Endodermal cell (in vitro differentiated cells): Measurements from ENCODE around the gene EPHX1. TPM values are rescaled to one million over a fixed set of nuclear protein-coding genes. Genes with fewer than 3 reads are reported as not detected.

Experiments
- DNase-seq: peaks from one replicate; pipeline ENCODE4 v3.0.0-alpha.2; 2017
- H3K27ac ChIP-seq: 2 replicates; pipeline ENCODE4 v1.5.1; 2013; ENCODE audit warnings: mild to moderate bottlenecking, low read depth, low read length, moderate library complexity
- H3K27me3 ChIP-seq: 2 replicates; pipeline ENCODE4 v1.6.1; 2013; ENCODE audit warnings: mild to moderate bottlenecking, low read length, moderate library complexity; ENCODE audit not compliant: insufficient read depth, control insufficient read depth, poor library complexity, severe bottlenecking
- H3K36me3 ChIP-seq: 2 replicates; pipeline ENCODE4 v1.7.0; 2013; ENCODE audit warnings: mild to moderate bottlenecking, low read length, moderate library complexity; ENCODE audit not compliant: control insufficient read depth, insufficient read depth
- H3K4me1 ChIP-seq: one replicate; pipeline ENCODE4 v1.7.0; 2013; ENCODE audit warnings: low read length; ENCODE audit not compliant: control insufficient read depth, insufficient read depth
- H3K4me3 ChIP-seq: 2 replicates; pipeline ENCODE4 v1.5.1; 2013; ENCODE audit warnings: mild to moderate bottlenecking, low read length, moderate library complexity
- H3K9ac ChIP-seq: 2 replicates; pipeline ENCODE4 v1.6.1; 2013; ENCODE audit warnings: mild to moderate bottlenecking, low read length, moderate library complexity; ENCODE audit not compliant: poor library complexity, severe bottlenecking; ENCODE audit errors: extremely low read depth
- H3K9me3 ChIP-seq: 2 replicates; pipeline ENCODE4 v1.6.1; 2013; ENCODE audit warnings: mild to moderate bottlenecking, low read length, moderate library complexity; ENCODE audit not compliant: control insufficient read depth
- H3K27ac Mint-ChIP-seq: 2 replicates; pipeline ENCODE4 v1.8.0; 2020; ENCODE audit warnings: mixed read lengths
- H3K27me3 Mint-ChIP-seq: 2 replicates; pipeline ENCODE4 v1.8.0; 2021; ENCODE audit warnings: mild to moderate bottlenecking, mixed read lengths; ENCODE audit not compliant: insufficient read depth
- H3K36me3 Mint-ChIP-seq: 2 replicates; pipeline ENCODE4 v1.8.0; 2020; ENCODE audit warnings: low read depth, mixed read lengths
- H3K4me1 Mint-ChIP-seq: 2 replicates; pipeline ENCODE4 v1.8.0; 2020; ENCODE audit warnings: mixed read lengths
- H3K4me3 Mint-ChIP-seq: 2 replicates; pipeline ENCODE4 v1.8.0; 2020; ENCODE audit warnings: mild to moderate bottlenecking, moderate library complexity, mixed read lengths
- H3K9me3 Mint-ChIP-seq: 2 replicates; pipeline ENCODE4 v1.8.0; 2020; ENCODE audit warnings: mild to moderate bottlenecking, mixed read lengths
- CTCF ChIP-seq: fragments of 200-600 bp; sonication (generic); conservative IDR thresholded peaks from 2 replicates; pipeline ENCODE4 v1.5.0; 2021; ENCODE audit warnings: antibody characterized with exemption, mild to moderate bottlenecking
- WGBS, 2 experiments: methylation state at CpG; one replicate each; pipeline versions ENCODE4 v1.1.5 to v1.1.7; 2013; ENCODE audit warnings: missing lambda C conversion rate in 2 of 2, mixed read lengths in 1 of 2; ENCODE audit not compliant: insufficient coverage in 1 of 2, insufficient read length in 1 of 2; 5-methylcytosine and 5-hydroxymethylcytosine counted together
- total RNA-seq, 2 donors: library from RNA; stranded (reverse); fragmentation: NEBNext Ultra II Directional in 1 of 2; extraction: Animal tissue kit (Norgen Biotek cat#: 25700) in 1 of 2; gene quantifications; 2 replicates in 1 of 2; 3 replicates in 1 of 2; pipeline ENCODE4 v1.2.1, GENCODE V29; 2021

EPHX1 gene
- total RNA-seq, 2 donors from 2014 or later = 49.2 to 84.1 TPM

GRCh38 chr1:225846331-225847310, 36.7 kb downstream of the EPHX1 start:
- no peak for TF ChIP-seq CTCF
- peaks cover 20% of the 10 kb centered on the region for H3K9me3 Mint-ChIP-seq
- H3K36me3 Mint-ChIP-seq = peaks cover 62% of the 10 kb centered on the region
- Histone ChIP-seq H3K9ac (no peak overlapping the region), H3K9me3 (peaks cover 14% of the 10 kb centered on the region), H3K27me3 (no peaks in the 10 kb centered on the region), H3K4me1 (peaks cover 10% of the 10 kb centered on the region), H3K4me3 (no peak overlapping the region), H3K36me3 (peaks cover 87% of the 10 kb centered on the region), H3K27ac (no peak overlapping the region)
- DNase-seq = peak; percentile 54
- WGBS, 2 experiments = 94 to 97% methylated on average over 13 to 20 of the region's 20 CpGs
- peaks cover 21% of the 10 kb centered on the region for H3K4me1 Mint-ChIP-seq
- H3K4me3 Mint-ChIP-seq = no peak overlapping the region
- H3K27ac Mint-ChIP-seq = no peak overlapping the region
- H3K27me3 Mint-ChIP-seq = no peaks in the 10 kb centered on the region

GRCh38 chr1:225847610-225848009, 37.7 kb downstream of the EPHX1 start:
- H3K36me3 Mint-ChIP-seq = peaks cover 64% of the 10 kb centered on the region
- no peaks in the 10 kb centered on the region for H3K27me3 Mint-ChIP-seq
- no peak for DNase-seq
- Histone ChIP-seq H3K4me3 (no peak overlapping the region), H3K4me1 (peaks cover 10% of the 10 kb centered on the region), H3K27me3 (no peaks in the 10 kb centered on the region), H3K27ac (no peak overlapping the region), H3K9ac (no peak overlapping the region), H3K36me3 (peaks cover 87% of the 10 kb centered on the region), H3K9me3 (peaks cover 24% of the 10 kb centered on the region)
- H3K27ac Mint-ChIP-seq = no peak overlapping the region
- no peak overlapping the region for H3K4me3 Mint-ChIP-seq
- TF ChIP-seq CTCF = no peak
- peaks cover 21% of the 10 kb centered on the region for H3K4me1 Mint-ChIP-seq
- WGBS, 2 experiments = 83 to 93% methylated on average over 3 to 4 of the region's 4 CpGs
- peaks cover 30% of the 10 kb centered on the region for H3K9me3 Mint-ChIP-seq

GRCh38 chr1:225848030-225848955, 38.4 kb downstream of the EPHX1 start:
- Histone ChIP-seq H3K9ac (no peak overlapping the region), H3K4me3 (no peak overlapping the region), H3K27me3 (no peaks in the 10 kb centered on the region), H3K36me3 (peaks cover 87% of the 10 kb centered on the region), H3K27ac (peak overlapping the region; percentile 30), H3K9me3 (peaks cover 30% of the 10 kb centered on the region), H3K4me1 (peaks cover 10% of the 10 kb centered on the region)
- no peak for DNase-seq
- peaks cover 18% of the 10 kb centered on the region for H3K4me1 Mint-ChIP-seq
- no peak for TF ChIP-seq CTCF
- no peak overlapping the region for H3K4me3 Mint-ChIP-seq
- H3K27me3 Mint-ChIP-seq = no peaks in the 10 kb centered on the region
- peaks cover 67% of the 10 kb centered on the region for H3K36me3 Mint-ChIP-seq
- peaks cover 33% of the 10 kb centered on the region for H3K9me3 Mint-ChIP-seq
- 90 to 97% methylated on average over 6 to 16 of the region's 16 CpGs for WGBS, 2 experiments
- H3K27ac Mint-ChIP-seq = peak overlapping the region; percentile 66
